GM19035 (cell line): Measurements from ENCODE around the gene RGS10.
A peak's percentile ranks its signal among the peaks of the same experiment; 100 is the strongest.
"Not testable (repeated sequence)": the region's sequence is repeated elsewhere in the genome, so short reads cannot be mapped to it uniquely, and the experiment has no call there.

Experiments
- ATAC-seq: cut with Tn5 transposase; IDR thresholded peaks from one replicate; pipeline ENCODE4 v1.9.1; 2021; ENCODE audit not compliant: unreplicated experiment

RGS10 gene

GRCh38 chr10:119473771-119474170, 68.7 kb downstream of the RGS10 start:
- ATAC-seq = no peak

GRCh38 chr10:119470920-119471702, 71.4 kb downstream of the RGS10 start:
- no peak for ATAC-seq

DNA sequence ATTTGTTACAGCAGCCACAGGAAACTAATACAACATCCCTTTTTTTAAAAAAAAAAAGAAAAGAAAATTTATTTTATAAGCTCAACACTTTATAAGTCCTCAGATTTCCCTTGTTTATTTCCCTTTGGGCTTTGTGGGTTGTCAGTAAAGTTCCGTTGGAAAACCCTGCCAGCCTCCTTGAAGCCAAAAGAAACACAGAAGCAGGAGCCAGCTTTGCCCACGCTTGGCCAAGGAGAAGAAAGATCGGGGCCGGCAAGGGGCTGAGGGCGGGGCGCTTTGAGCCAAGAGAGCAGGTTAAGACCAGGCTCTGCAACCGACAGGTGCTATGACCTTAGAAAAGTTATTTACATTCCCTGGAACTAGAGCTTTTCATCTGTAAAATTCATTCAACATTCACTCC, 72.7 kb downstream of the RGS10 start:
- ATAC-seq = no peak

- ATAC-seq = no peak
Observed at GRCh38 chr10:119469325-119469707, 73.2 kb downstream of the RGS10 start.

DNA sequence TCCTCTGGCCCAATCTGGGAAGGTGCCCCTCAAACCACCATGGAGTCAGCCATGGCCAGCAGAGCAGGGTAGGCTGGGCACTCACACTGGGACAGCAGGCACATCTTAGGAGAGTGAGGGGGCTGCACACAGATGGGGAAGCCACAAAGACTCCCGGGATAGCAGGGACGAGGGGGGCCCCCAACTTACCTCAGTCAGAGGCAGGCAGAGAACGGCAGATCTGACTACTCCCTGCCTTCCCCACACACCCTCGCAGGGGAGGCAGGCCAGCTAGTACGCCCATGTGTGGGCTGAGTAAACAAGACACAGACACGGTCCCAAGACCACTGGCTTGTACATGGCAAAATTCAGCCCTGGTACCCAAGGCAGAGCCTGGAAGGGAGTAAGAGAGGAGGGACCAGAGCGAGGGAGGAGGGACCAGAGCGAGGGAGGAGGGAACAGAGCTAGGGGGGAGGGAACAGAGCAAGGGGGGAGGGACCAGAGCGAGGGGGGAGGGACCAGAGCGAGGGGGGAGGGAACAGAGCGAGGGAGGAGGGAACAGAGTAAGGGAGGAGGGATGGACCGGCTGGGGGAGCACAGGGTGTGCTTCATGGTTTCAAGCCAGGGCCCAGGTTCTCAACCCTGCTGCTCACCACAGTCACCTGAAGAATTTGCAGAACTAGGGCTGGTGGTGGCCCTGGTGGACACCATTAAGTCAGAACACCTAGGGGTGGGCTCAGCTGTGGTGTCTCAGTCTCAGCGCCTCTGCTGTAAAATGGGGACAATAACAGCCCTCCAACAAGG, 73.8 kb downstream of the RGS10 start:
- ATAC-seq = no peak

DNA sequence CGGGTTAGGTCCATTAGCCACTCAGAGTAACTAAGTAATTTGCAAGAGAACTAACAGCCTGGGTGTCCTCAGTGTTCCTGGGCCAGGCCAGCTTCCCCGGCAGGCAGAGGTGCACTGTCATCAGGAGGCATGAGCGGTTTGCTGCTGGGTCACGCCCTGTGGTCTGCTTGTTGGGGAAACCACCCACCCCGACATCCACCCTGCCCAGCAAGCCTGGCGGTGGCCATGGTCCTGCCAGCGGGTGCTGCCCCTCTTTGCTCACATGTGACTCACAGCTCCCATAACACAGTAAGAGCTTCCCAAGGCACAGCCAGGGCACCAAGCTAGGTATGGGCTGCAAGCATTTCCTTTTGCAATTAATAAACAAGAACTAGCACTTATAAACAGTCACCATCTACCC, 75.9 kb downstream of the RGS10 start:
- no peak for ATAC-seq

- no peak for ATAC-seq
Observed at GRCh38 chr10:119466076-119466475, 76.4 kb downstream of the RGS10 start.

- no peak for ATAC-seq
Observed at GRCh38 chr10:119465085-119465484, 77.4 kb downstream of the RGS10 start.

GRCh38 chr10:119463195-119463594, 79.3 kb downstream of the RGS10 start:
- ATAC-seq = not testable (repeated sequence)

- no peak for ATAC-seq
Observed at GRCh38 chr10:119462773-119463172, 79.7 kb downstream of the RGS10 start.

GRCh38 chr10:119461923-119462322, 80.6 kb downstream of the RGS10 start:
- ATAC-seq = peak; percentile 77

GRCh38 chr10:119461380-119461779, 81.1 kb downstream of the RGS10 start:
- ATAC-seq = peak; percentile 57

DNA sequence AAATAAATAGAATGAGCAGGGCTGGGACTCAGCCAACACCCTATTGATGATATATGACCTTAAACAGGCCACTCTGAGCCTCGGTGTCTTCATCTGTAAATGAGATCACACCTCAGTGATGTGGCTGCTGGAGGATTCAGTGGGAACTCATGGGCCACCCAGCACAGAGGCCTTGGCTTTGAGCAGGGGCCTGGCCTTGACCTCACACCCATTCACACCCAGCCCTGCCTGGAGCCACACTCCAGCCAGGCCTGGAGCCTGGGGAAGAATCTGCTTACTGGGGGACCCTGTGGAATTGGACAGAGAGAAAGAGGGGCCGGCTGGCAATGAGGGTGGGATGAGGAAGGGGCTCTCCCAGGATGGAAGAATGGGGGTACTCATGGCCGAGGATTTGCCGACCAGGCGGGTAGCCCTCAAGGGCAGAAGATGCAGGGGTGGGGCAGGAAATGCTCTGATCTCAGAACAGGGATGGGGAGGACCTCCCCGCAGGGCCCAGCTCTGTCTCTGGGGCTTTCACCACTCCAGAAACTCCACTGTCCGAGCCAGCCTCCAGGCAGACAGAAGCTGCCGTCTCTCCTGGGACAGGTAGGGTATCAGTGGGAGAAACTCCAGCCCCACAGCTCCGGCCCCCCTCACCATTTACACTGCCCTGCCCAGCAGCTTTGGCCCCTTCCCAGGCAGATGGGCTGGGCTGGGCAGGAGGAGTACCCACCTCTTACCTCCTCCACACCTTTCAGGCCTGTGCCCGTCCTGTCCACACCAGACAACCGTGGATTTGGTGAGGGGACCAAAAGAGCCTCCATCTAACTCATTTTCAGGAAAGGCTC, 81.9 kb downstream of the RGS10 start:
- no peak for ATAC-seq

- no peak for ATAC-seq
Observed at GRCh38 chr10:119459681-119460340, 82.7 kb downstream of the RGS10 start.

DNA sequence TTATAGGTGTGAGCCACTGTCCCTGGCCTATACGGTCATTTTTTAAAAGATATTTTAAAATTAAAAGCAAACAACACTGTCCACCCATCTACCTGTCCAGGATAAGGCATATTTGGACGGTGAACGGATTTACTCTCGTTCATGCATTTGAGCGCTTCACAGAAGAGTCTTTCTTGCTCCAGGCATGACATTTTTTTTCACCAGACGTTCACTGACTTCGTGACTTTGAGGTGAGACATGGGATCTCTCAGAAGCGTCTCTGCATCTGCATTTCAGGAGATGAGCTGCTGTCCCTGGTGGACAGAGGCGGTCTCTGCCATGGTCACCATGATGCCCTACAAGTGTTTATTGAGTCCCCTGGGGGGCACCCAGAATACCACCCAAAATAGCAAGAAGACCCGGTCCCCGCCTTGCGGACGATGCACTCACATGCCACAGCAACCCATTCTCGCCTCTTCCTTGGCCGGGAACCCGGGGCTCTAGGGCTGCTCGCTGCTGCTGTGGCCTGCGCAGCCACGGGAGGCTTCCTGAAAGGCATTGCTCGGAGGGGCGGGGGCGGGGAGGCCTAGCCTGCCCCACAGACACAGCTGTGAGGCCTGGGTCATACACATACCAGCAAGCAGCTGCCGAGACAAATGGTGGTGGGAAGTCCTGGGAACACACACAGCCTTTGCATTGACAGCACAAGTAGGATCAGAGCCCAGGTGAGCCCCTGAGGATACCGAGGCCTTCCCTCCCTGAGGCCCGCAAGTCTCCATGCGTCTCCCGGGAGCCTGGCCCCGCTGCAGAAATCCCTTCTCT, 84.4 kb downstream of the RGS10 start:
- ATAC-seq = no peak

DNA sequence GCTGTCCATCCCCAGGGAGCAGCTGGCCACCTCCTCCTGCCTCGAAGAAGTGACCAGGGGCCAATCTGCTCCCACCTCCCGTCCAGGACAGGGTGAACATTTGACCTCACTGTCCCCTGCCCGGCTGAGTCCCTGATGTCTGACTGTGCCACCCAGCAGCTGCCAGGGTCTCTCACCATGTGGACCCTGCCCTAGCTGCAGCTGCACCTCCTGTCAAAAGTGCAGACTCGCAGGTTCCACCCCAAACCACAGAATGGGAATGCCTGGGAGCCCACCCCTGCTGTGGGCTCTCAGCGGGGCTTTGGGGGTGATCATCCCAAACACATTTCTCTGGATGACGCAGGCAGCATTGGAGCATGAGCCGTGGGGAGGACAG, 86.1 kb downstream of the RGS10 start:
- no peak for ATAC-seq

- ATAC-seq = no peak
Observed at GRCh38 chr10:119455609-119456434, 86.7 kb downstream of the RGS10 start.

DNA sequence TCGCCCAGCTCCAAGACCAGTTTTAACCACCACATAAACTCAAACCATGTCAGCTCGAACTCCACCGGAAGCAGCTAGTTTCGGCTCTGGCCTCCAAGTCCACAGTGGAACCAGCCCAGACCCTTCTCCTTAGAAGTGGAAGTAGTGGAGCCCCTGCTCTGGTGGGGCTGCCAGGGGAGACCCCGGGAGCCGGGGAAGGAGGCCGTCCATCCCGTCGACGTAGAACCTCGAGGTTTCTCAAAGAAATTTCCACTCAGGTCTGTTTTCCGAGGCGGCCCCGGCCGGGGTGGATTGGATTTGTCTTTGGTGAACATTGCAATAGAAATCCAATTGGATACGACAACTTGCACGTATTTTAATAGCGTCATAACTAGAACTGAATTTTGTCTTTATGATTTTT, 87.5 kb downstream of the RGS10 start:
- ATAC-seq = no peak

DNA sequence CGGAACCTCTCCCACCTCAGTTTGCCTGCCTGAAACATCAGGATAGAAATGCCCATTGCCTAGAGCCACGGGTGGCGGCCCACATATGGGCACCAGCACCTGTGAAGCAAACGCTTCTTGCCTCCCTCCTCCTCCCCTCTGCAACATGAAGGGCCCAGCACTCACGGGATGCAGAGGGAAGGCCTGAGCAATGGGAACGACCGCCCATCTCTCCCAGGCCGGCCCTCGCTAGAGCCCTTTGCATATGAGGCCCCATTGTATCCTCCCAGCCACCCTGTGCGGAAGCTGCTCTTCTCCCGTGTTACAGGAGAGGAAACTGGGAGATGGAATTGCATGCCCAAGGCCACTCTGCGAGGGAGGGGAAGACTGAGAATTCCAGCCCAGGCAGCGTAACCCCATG, 88.2 kb downstream of the RGS10 start:
- no peak for ATAC-seq
